Mammary epithelial cell (primary cell): Measurements from ENCODE around the gene TSSK3.

Experiments used
- CTCF ChIP-seq, 2 donors: IDR thresholded peaks in 1 of 2; conservative IDR thresholded peaks in 1 of 2; 2 replicates each; pipeline ENCODE4 v1.5.1; 2011 to 2012; ENCODE audit warnings: inconsistent platforms in 2 of 2, low read length in 2 of 2, mild to moderate bottlenecking in 2 of 2, control low read depth in 1 of 2, low read depth in 1 of 2; ENCODE audit not compliant: insufficient read depth in 1 of 2; ENCODE audit errors: extremely low read depth in 1 of 2
- EZH2 ChIP-seq: IDR thresholded peaks from 2 replicates; pipeline ENCODE4 v1.6.1; 2012; ENCODE audit warnings: low read length, inconsistent platforms, borderline replicate concordance

GRCh38 chr1:32346532-32347157 lies 15.7 kb upstream of the TSSK3 start:
- TF ChIP-seq CTCF (conservative IDR thresholded peaks at IDR 0.05 in 1 of 2, IDR thresholded peaks at IDR 0.05 in 1 of 2; ENCODE audit: extremely low read depth in 1 of 2, insufficient read depth in 1 of 2, low read depth in 1 of 2, low read length in 2 of 2): no peak
- no peak for TF ChIP-seq EZH2
